ENCODE data around the gene CHST1.

CHST1 gene

DNA sequence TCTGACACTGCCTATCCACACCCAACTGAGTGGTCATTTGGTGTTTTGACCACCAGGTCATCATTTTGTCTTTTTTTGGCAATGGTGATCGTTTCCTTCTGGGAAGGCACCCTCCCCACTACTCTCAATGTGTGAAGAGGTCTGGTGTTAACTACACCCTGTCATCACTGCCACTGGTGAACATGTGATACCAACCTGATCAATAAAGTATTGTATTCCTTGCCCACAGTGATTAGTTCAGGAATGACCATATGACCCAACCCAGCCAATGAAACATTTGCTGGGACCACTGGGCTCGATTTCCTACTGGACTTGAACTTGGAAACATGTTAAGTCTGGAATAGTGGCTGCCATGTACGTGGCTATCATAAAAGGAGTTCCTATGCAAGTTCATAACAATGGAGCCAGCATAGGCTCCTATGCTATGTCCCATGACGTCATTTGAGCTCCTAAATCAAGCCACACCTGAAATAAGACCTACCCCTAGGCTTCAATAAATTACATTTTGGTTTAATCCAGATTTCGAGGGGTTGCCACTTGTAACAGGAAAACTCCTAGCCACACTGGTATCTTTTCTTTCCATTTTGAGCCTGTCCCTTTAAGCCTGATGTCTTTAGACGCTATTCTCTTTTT lies 51.1 kb downstream of the CHST1 start:
- TF ChIP-seq EGR1 (IDR thresholded peaks at IDR 0.05) (no peak), RAD21 (IDR thresholded peaks at IDR 0.05; ENCODE audit: low read depth) (no peak), TCF12 (IDR thresholded peaks at IDR 0.05; ENCODE audit: low read depth) (no peak), NFIC (IDR thresholded peaks at IDR 0.05) (no peak), CREB1 (IDR thresholded peaks at IDR 0.05; ENCODE audit: low read depth) (no peak), FOXM1 (IDR thresholded peaks at IDR 0.05; ENCODE audit: borderline replicate concordance, low read depth) (no peak)
- TF ChIP-seq, protein P1, sequence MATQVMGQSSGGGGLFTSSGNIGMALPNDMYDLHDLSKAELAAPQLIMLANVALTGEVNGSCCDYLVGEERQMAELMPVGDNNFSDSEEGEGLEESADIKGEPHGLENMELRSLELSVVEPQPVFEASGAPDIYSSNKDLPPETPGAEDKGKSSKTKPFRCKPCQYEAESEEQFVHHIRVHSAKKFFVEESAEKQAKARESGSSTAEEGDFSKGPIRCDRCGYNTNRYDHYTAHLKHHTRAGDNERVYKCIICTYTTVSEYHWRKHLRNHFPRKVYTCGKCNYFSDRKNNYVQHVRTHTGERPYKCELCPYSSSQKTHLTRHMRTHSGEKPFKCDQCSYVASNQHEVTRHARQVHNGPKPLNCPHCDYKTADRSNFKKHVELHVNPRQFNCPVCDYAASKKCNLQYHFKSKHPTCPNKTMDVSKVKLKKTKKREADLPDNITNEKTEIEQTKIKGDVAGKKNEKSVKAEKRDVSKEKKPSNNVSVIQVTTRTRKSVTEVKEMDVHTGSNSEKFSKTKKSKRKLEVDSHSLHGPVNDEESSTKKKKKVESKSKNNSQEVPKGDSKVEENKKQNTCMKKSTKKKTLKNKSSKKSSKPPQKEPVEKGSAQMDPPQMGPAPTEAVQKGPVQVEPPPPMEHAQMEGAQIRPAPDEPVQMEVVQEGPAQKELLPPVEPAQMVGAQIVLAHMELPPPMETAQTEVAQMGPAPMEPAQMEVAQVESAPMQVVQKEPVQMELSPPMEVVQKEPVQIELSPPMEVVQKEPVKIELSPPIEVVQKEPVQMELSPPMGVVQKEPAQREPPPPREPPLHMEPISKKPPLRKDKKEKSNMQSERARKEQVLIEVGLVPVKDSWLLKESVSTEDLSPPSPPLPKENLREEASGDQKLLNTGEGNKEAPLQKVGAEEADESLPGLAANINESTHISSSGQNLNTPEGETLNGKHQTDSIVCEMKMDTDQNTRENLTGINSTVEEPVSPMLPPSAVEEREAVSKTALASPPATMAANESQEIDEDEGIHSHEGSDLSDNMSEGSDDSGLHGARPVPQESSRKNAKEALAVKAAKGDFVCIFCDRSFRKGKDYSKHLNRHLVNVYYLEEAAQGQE (IDR thresholded peaks at IDR 0.05; ENCODE audit: low read depth) = no peak

DNA sequence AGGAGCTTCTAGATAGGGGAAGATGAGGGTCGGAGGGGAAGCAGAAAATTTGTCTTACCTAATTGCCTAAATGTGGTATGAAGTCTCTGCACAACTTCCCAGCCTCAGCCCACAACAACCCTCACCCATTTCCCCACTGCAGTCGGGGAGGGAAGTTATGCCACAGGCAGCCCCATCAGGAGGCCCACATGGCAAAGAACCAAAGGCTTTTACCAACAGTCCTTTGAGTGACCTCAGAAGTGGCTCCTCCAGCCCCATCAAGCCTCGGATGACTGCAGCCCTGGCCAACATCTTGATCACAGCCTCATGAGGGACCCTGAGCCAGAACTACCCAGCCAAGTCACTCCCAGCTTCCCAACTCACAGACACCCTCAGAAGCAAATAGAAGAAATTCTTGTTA lies 54.8 kb downstream of the CHST1 start:
- TF ChIP-seq RAD21 (IDR thresholded peaks at IDR 0.05; ENCODE audit: low read depth) (no peak), EGR1 (IDR thresholded peaks at IDR 0.05) (no peak), TEAD4 (IDR thresholded peaks at IDR 0.05) (no peak), CREB1 (IDR thresholded peaks at IDR 0.05; ENCODE audit: low read depth) (no peak), CEBPB (IDR thresholded peaks at IDR 0.05) (no peak), TAF1 (IDR thresholded peaks at IDR 0.05; ENCODE audit: low read depth) (no peak), YY1 (IDR thresholded peaks at IDR 0.05; ENCODE audit: low read depth) (no peak), NFIC (IDR thresholded peaks at IDR 0.05) (no peak), ZBTB7A (IDR thresholded peaks at IDR 0.05; ENCODE audit: low read depth) (no peak), FOXM1 (IDR thresholded peaks at IDR 0.05; ENCODE audit: borderline replicate concordance, low read depth) (no peak), TCF12 (IDR thresholded peaks at IDR 0.05; ENCODE audit: low read depth) (no peak), EP300 (IDR thresholded peaks at IDR 0.05; ENCODE audit: borderline replicate concordance) (no peak)
- TF ChIP-seq, protein P2, sequence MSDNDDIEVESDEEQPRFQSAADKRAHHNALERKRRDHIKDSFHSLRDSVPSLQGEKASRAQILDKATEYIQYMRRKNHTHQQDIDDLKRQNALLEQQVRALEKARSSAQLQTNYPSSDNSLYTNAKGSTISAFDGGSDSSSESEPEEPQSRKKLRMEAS (IDR thresholded peaks at IDR 0.05) = no peak
- TF ChIP-seq, protein P1 (IDR thresholded peaks at IDR 0.05; ENCODE audit: low read depth) = no peak
- TF ChIP-seq, protein P3, sequence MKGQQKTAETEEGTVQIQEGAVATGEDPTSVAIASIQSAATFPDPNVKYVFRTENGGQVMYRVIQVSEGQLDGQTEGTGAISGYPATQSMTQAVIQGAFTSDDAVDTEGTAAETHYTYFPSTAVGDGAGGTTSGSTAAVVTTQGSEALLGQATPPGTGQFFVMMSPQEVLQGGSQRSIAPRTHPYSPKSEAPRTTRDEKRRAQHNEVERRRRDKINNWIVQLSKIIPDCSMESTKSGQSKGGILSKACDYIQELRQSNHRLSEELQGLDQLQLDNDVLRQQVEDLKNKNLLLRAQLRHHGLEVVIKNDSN (IDR thresholded peaks at IDR 0.05) = no peak

DNA sequence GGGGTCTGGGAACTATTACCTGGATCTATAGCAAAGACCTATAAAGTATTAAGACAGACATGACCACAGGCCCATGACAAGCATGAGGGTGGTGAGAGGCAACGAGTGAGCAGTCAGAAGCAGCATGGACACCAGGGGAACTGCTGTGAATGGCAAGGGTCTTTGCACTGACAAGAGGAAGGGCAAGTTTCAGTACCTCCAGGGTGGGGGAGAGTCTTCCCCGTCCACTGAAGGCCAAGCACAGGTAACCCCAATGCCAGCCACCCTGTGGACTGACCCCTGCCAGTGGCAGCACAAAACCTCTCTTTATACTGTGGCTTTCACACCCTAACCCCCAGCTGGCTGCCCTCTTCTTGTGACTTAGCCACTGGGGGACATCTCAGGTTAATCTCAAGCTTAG lies 55.5 kb downstream of the CHST1 start:
- TF ChIP-seq TAF1 (IDR thresholded peaks at IDR 0.05; ENCODE audit: low read depth) (no peak), EP300 (IDR thresholded peaks at IDR 0.05; ENCODE audit: borderline replicate concordance) (no peak), NFIC (IDR thresholded peaks at IDR 0.05) (no peak), TEAD4 (IDR thresholded peaks at IDR 0.05) (no peak), ZBTB7A (IDR thresholded peaks at IDR 0.05; ENCODE audit: low read depth) (no peak), CEBPB (IDR thresholded peaks at IDR 0.05) (no peak), FOXM1 (IDR thresholded peaks at IDR 0.05; ENCODE audit: borderline replicate concordance, low read depth) (no peak), TCF12 (IDR thresholded peaks at IDR 0.05; ENCODE audit: low read depth) (no peak), CREB1 (IDR thresholded peaks at IDR 0.05; ENCODE audit: low read depth) (no peak), RAD21 (IDR thresholded peaks at IDR 0.05; ENCODE audit: low read depth) (no peak), EGR1 (IDR thresholded peaks at IDR 0.05) (no peak), YY1 (IDR thresholded peaks at IDR 0.05; ENCODE audit: low read depth) (no peak)
- TF ChIP-seq, protein P2 (IDR thresholded peaks at IDR 0.05) = no peak
- TF ChIP-seq, protein P3 (IDR thresholded peaks at IDR 0.05) = no peak
- TF ChIP-seq, protein P1 (IDR thresholded peaks at IDR 0.05; ENCODE audit: low read depth) = no peak

DNA sequence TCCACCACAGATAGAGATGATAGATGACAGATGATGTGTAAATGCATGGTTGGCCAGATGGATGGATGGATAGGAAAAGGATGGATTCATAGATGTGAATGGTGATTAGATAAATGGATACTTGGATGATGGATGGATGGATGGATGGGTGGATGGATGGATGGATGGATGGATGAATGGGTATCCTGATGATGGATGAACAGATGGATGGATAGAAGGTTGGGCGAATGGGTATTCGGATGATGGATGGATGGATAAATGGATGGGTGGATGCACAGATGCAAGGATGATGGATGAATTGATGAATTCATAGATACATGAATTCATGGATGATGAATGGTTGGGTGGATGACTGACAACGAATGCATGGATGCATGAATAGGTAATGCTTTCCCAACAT lies 56.1 kb downstream of the CHST1 start:
- TF ChIP-seq CREB1 (IDR thresholded peaks at IDR 0.05; ENCODE audit: low read depth) (no peak), TCF12 (IDR thresholded peaks at IDR 0.05; ENCODE audit: low read depth) (no peak), FOXM1 (IDR thresholded peaks at IDR 0.05; ENCODE audit: borderline replicate concordance, low read depth) (no peak), EGR1 (IDR thresholded peaks at IDR 0.05) (no peak)
- TF ChIP-seq, protein P1 (IDR thresholded peaks at IDR 0.05; ENCODE audit: low read depth) = no peak

All from Ishikawa (cell line).